Breast epithelium (tissue), 3 donors: ENCODE measurements around the gene SCAMP5.

Experiments used
- POLR2A ChIP-seq: fragments of 450-650 bp; IDR thresholded peaks from one replicate; pipeline ENCODE4 v1.6.1; 2016; ENCODE audit warnings: antibody characterized with exemption, mild to moderate bottlenecking, moderate library complexity
- POLR2AphosphoS5 ChIP-seq, 3 donors: sonication (generic); formaldehyde crosslinking; IDR thresholded peaks; one replicate each; pipeline ENCODE4 v1.6.1; 2017; ENCODE audit warnings: antibody characterized with exemption in 3 of 3

GRCh38 chr15:75023181-75023871 is 28.0 kb downstream of the SCAMP5 start, which contains the start of gene PPCDC:
- TF ChIP-seq POLR2AphosphoS5 (IDR thresholded peaks at IDR 0.05) (peak; percentile 85 to 90 (median 87)), POLR2A (peak; percentile 71)
